Epidermal melanocyte (primary cell): ENCODE results near the gene GRIN1.

ENCODE experiments used
- DNase-seq: peaks from one replicate; pipeline ENCODE4 v3.0.0; 2011; ENCODE audit warnings: low spot score; ENCODE audit not compliant: insufficient read length

Gene GRIN1

DNA sequence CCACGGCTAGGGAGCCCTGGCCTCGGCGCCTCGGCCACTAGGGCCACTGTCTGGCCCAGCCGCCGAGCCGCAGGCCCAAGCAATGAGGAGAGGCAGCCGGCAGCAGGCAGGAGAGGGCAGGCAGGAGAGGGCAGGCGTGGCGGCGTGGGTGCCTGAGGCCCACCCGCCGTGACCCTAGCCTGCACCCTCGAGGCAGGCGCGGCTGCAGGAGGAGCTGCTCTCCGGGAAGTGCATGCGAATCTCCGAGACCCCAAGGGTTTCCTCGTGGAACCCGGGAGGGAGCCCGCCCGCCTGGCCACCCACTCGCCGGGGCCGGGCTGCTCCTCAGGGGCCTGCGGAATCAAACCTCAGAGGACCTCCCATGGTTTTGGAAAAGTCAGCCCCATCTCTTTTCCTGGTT is 9.3 kb downstream of the GRIN1 start:
- DNase-seq, result no peak

DNA sequence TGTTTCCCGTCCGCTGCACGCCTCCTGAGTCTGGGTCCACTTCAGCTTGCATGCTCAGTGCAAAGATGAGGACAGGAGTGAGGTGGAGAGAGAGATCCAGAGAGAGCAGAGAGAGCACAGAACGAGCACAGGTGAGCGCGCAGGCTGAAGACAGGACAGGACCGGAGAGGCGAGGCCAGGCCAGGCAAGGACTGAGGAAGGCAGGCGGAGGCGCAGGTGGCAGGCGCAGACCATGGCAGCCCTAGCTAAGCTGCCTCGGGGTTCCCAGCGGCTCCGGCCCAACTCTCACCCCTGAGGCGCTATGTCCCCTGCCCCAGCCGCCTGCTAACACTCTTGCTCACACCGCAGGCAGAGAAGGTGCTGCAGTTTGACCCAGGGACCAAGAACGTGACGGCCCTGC is 9.7 kb downstream of the GRIN1 start:
- no peak for DNase-seq

- no peak for DNase-seq
These were observed 10.4 kb downstream of the GRIN1 start for GRCh38 chr9:137149363-137149762.

DNA sequence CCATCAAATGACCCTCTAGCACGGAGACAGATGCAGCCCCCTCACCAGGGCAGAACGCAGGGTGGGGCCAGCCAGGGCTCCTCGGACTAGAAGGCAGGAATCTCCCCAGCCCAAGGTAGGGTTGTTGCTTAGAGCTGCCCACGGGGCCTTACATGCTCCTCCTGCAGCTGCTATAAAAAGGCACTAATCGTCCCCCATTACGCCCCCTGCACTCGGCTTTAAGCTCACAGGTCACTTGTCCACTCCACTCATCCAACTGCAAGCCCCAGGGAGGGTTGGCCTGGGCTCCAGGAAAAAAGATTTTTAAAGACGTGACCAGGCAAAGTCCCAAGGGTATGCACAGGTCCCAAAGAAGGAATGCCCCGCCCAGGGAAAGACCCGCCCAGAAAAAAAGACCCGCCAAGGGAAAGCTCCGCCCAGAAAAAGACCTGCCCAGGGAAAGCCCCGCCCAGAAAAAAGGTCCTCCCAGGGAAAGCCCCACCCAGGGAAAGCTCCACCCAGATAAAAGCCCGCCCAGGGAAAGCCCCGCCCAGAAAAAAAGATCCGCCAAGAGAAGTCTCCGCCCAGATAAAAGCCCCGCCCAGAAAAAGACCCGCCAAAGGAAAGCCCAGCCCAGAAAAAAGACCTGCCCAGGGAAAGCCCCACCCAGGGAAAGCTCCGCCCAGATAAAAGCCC is 11.1 kb downstream of the GRIN1 start:
- no peak for DNase-seq

DNA sequence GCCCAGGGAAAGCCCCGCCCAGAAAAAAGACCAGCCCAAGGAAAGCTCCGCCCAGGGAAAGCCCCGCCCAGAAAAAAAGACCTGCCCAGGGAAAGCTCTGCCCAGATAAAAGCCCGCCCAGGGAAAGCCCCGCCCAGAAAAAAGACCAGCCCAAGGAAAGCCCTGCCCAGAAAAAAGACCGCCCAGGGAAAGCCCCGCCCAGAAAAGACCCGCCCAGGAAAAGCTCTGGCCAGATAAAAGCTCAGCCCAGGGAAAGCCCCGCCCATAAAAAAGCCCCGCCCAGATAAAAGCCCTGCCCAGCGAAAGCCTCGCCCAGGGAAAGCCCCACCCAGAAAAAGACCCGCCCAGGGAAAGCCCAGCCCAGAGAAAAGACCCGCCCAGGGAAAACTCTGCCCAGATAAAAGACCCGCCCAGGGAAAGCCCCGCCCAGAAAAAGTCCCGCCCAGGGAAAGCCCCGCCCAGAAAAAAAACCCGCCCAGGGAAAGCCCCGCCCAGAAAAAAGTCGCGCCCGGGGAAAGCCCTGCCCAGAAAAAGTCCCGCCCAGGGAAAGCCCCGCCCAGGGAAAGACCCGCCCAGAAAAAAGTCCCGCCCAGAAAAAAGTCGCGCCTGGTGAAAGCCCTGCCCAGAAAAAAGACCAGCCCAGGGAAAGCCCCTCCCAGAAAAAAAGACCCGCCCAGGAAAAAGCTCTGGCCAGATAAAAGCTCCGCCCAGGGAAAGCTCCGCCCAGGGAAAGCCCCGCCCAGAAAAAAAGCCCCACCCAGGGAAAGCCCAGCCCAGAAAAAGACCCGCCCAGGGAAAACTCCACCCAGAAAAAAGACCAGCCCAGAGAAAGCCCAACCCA is 11.9 kb downstream of the GRIN1 start:
- no peak for DNase-seq

DNA sequence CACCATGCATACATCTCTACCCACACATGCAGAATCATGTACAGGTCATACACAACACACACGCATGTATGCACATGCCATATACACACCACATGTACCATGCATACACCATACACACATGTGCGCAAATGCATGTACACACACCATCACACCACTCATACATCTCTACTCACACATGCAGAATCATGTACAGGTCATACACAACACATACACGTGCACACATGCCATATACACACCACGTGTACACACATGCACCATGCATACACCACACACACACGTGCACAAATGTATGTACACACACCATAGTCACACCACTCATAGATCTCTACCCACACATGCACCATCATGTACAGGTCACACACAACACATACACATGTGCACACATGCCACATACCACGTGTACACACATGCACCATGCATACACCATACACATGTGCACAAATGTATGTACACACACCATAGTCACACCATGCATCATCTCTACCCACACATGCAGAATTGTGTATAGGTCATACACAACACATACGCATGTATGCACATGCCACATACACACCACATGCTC is 14.0 kb downstream of the GRIN1 start:
- no peak for DNase-seq

DNA sequence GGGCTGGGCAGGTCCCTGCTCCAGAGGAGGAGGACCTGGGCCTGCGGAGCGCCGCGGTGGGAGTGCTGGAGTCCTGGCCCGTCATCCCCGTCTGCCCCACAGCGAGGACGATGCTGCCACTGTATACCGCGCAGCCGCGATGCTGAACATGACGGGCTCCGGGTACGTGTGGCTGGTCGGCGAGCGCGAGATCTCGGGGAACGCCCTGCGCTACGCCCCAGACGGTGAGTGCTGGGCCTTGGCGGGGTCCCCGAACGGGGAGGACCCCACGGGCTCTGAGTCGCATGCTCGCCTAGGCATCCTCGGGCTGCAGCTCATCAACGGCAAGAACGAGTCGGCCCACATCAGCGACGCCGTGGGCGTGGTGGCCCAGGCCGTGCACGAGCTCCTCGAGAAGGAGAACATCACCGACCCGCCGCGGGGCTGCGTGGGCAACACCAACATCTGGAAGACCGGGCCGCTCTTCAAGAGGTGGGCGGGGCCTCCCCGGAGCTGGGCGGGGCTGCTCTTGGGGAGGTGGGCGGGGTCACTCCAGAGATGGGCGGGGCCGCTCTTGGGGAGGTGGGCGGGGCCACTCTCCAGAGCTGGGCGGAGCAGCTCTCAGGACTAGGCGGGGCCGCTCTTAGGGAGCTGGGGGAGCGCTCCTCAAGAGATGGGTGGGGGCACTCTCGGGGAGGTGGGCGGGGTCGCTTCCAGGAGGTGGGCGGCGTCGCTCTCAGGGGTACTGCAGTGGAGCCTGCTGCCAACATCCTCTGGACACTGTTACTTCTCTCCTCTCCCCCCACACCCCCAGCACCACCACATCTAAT is 17.8 kb downstream of the GRIN1 start:
- DNase-seq, result no peak

DNA sequence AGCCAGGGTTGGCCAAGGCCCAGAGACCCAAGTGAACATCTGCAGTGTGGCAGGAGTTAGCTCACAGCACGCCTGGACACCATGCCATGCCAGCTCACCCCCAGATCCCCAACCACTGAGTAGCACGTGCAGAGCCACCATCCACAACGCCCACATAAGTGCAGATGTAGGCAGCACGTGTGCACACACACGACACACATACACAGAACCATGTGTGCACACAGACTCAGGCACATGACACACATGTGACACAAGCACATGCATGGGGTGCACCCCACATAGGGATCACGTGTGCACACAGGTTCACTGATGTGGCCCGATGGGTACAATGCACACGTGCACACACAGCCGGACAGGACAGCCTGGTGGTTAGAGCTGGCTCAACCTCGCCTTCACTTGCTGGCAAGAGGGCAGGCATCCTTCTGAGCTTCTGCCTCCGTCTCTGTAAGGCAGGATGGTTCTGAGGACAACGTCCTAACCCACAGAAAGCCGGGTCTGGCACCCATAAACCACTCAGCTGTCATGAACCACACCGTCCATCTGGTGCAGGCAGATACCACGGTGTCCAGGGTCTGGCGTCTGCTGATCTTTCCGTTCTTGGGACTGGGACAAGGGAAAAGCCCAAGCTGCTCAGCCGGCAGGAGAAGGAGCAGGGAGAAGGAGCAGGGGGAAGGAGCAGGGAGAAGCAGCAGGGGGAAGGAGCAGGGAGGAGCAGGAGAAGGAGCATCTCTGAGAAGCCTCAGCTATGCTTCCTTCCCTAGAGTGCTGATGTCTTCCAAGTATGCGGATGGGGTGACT is 18.9 kb downstream of the GRIN1 start:
- no peak for DNase-seq

DNA sequence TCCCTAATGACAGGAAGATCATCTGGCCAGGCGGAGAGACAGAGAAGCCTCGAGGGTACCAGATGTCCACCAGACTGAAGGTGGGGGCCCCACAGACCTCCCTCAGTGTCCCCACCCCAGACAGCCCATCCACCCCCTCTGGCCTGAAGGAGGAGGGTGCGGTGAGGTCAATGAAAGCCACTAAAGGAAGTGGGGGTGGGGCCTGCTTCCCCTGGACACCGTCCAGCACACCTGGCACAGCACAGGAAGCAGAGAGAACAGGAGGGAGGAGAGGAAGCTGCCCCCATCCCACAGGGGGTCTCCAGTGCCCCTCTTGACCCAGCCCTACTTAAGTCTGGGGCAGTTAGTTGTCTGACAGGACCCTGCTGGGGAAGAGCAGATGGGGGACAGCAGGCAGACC is 19.7 kb downstream of the GRIN1 start:
- DNase-seq, result no peak

DNA sequence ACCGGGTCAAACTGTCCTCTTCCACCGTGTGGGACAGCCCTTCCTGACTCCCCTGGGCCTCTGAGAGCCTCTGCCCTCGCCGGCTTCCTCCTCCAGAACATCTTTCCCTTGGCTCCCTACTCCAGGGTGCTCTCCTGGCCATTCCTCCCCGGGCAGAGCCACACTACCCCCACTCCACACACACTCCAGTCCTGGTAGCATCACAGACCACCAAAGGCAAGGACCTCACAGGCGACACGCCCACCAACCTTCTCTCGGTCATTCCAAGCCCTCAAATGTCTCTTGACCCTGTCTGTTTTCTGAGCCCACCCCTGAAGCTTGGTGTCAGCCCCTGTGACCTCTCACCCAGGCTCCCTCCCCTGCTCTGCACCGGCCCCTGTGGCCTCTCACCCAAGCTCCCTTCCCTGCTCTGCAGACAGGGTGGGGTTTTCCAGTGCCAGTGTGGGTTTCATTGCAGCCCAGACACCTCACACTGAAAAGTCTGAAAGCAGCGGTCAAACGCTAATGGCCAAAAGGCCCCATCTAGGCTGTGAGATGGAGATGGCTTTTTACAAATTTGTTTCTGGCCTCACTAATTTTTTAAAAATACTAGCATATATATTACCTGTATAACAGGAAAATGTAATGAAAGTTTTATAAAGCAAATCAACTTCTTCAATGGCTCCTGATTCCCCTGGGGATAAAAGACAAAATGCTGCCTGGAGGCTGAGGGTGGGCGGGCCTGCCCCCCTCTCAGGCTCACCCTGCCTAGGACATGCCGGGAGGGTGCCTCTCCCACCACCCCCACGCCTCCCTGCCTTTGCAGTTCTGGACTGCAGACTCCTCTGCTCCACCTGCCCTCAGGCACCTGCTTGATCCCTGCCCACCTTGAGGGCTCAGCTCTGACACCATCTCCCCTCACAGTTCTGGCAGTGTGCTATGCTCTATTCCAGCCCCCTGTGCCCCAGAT is 20.4 kb downstream of the GRIN1 start:
- no peak for DNase-seq

GRCh38 chr9:137160054-137160425 is 21.1 kb downstream of the GRIN1 start:
- no peak for DNase-seq

- no peak for DNase-seq
These were observed 22.0 kb downstream of the GRIN1 start for GRCh38 chr9:137160716-137161557.

DNA sequence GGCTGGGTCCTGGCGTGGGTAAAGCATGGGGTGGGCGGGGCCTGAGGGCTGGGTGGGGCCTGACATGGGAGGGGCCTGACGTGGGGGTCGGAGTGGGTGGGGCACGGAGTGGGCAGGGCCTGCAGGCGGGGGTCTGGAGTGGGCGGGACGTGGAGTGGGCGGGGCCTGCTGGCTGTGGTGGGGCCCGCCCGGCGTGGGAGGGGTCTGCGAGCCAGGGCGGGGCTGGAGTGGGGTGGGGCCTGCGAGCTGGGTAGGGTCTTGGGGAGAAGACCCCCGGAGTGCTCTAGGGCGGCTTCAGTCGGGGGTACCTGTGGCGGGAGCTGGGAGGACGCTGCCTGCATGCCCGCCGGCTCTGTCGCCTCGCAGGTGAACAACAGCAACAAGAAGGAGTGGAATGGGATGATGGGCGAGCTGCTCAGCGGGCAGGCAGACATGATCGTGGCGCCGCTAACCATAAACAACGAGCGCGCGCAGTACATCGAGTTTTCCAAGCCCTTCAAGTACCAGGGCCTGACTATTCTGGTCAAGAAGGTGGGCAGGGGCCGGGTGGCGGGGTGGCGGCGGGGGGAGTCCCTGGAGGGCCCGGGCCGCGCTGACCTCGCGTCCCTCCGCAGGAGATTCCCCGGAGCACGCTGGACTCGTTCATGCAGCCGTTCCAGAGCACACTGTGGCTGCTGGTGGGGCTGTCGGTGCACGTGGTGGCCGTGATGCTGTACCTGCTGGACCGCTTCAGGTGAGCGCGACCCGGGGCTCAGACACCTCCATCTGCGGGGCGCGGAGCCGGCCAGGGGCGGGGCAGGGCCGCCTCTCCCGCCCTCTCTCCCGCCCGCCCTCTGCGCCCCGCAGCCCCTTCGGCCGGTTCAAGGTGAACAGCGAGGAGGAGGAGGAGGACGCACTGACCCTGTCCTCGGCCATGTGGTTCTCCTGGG is 22.9 kb downstream of the GRIN1 start:
- DNase-seq, result no peak

DNA sequence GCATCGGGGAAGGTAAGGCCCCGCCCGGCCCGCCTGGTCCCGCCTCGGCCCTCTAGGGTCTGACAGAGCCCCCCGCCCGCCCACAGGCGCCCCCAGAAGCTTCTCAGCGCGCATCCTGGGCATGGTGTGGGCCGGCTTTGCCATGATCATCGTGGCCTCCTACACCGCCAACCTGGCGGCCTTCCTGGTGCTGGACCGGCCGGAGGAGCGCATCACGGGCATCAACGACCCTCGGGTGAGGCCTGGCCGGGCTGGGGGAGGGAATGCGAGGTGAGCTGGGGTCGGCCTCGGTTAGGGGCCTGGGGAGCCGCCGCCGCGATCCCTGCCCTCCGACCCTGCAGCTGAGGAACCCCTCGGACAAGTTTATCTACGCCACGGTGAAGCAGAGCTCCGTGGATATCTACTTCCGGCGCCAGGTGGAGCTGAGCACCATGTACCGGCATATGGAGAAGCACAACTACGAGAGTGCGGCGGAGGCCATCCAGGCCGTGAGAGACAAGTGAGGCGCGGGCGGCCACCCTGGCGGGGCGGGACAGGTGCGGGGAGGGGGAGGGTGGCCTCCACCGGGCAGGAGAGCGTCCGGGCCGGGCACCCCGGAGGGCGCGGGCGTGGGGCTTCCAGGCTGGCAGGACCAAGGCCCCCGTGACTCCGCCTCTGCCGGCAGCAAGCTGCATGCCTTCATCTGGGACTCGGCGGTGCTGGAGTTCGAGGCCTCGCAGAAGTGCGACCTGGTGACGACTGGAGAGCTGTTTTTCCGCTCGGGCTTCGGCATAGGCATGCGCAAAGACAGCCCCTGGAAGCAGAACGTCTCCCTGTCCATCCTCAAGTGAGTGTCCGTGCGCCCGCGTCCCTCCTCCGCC is 23.8 kb downstream of the GRIN1 start:
- peak; percentile 68 for DNase-seq

GRCh38 chr9:137163365-137163715 is 24.4 kb downstream of the GRIN1 start:
- DNase-seq, result no peak

DNA sequence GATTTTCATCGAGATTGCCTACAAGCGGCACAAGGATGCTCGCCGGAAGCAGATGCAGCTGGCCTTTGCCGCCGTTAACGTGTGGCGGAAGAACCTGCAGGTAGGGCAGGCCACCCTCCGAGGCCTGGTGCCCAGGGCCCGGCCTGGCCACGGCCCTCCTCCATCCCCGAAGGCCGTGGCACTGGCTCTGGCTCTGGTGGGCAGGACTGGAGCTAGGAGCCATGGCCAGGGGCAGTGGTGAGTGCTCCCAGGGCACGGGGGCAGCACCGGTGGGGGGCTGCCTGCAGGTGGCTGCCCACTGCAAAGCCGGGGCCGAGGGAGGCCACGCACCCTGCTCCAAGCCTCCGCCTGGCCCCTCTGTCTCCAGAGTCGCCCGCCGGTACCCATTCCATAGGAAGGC is 24.9 kb downstream of the GRIN1 start:
- DNase-seq, result no peak
